HCT116 (cell line): ENCODE data around the gene CPEB3. TPM values are rescaled to one million over a fixed set of nuclear protein-coding genes. Genes with fewer than 3 reads are reported as not detected.
"Not testable (repeated sequence)": the region's sequence is repeated elsewhere in the genome, so short reads cannot be mapped to it uniquely, and the experiment has no call there.

Experiments used
- ATAC-seq: fragments of 200-7000 bp; cut with Tn5 transposase; 2 replicates; pipeline ENCODE4 v1.9.1; 2020; ENCODE audit warnings: mild to moderate bottlenecking, moderate library complexity
- BruUV-seq: library from RNA; stranded (reverse); fragments of 400-500 nt; replicated peaks from 2 replicates; lab custom pipeline; 2021; lab: Mats Ljungman, UMichigan
- CTCF ChIA-PET: fragments of 300-600 bp; sonication (Branson Sonifier 250); formaldehyde crosslinking; loops from one replicate; lab custom pipeline; 2021; ENCODE audit warnings: antibody characterized with exemption; lab: Charles Lee
- POLR2A ChIA-PET: fragments of 300-600, 350-600 bp; sonication (Branson Sonifier 250); formaldehyde crosslinking; loops from one replicate; lab custom pipeline; 2021; ENCODE audit warnings: antibody characterized with exemption; lab: Charles Lee
- RAD21 ChIA-PET, 2 experiments: fragments of 300-600 bp; sonication (Branson Sonifier 250); formaldehyde crosslinking; loops; one replicate each; lab custom pipeline; 2023; ENCODE audit warnings: low total read pairs in 2 of 2; ENCODE audit not compliant: uncharacterized antibody in 2 of 2, unreplicated experiment in 2 of 2, low non-redundant PET in 1 of 2; lab: Charles Lee
- DNase-seq: peaks from one replicate; pipeline ENCODE4 v3.0.0-alpha.2; 2010; ENCODE audit warnings: low read depth, low spot score
- H2AFZ ChIP-seq: fragments of 200-600 bp; shearing (Covaris generic), sonication (generic); 2 replicates; pipeline ENCODE4 v1.6.1; 2017; ENCODE audit warnings: low read depth, mixed run types, mixed read lengths, antibody characterized with exemption, low read length; ENCODE audit not compliant: poor library complexity, severe bottlenecking
- H3K27ac ChIP-seq: 2 replicates; pipeline ENCODE4 v1.5.1; 2012; ENCODE audit warnings: low read depth, low read length
- H3K27me3 ChIP-seq: fragments of 200-600 bp; sonication (generic); 2 replicates; pipeline ENCODE4 v1.6.1; 2016; ENCODE audit warnings: mixed run types, low read length, mixed read lengths; ENCODE audit not compliant: insufficient read depth
- H3K36me3 ChIP-seq, 2 experiments: fragments of 200-500 bp in 1 of 2; fragments of 200-600 bp in 1 of 2; sonication (Bioruptor generic) in 1 of 2; sonication (generic) in 1 of 2; 2 replicates each; pipeline versions ENCODE4 v1.5.1 to v1.6.1; 2014 to 2016; ENCODE audit warnings: low read length in 2 of 2, inconsistent platforms in 1 of 2, mixed read lengths in 1 of 2, mixed run types in 1 of 2; ENCODE audit not compliant: insufficient read depth in 2 of 2, control insufficient read depth in 1 of 2
- H3K4me1 ChIP-seq, 2 experiments: fragments of 200-600 bp in 1 of 2; sonication (generic) in 1 of 2; 2 replicates each; pipeline versions ENCODE4 v1.5.1 to v1.6.1; 2012 to 2017; ENCODE audit warnings: low read length in 2 of 2, inconsistent platforms in 1 of 2, mild to moderate bottlenecking in 1 of 2, mixed read lengths in 1 of 2, mixed run types in 1 of 2, moderate library complexity in 1 of 2; ENCODE audit not compliant: insufficient read depth in 2 of 2, control insufficient read depth in 1 of 2
- H3K4me2 ChIP-seq: fragments of 200-600 bp; sonication (generic); 2 replicates; pipeline ENCODE4 v1.6.1; 2017; ENCODE audit warnings: mixed run types, low read length, mixed read lengths
- H3K4me3 ChIP-seq, 2 experiments: fragments of 200-600 bp in 1 of 2; sonication (generic) in 1 of 2; replicated peaks in 1 of 2; 2 replicates each; pipeline ENCODE4 v1.5.1; 2011 to 2016; ENCODE audit warnings: low read length in 2 of 2, control low read depth in 1 of 2, low read depth in 1 of 2, mild to moderate bottlenecking in 1 of 2, mixed read lengths in 1 of 2, mixed run types in 1 of 2
- H3K79me2 ChIP-seq: fragments of 200-600 bp; sonication (generic); 2 replicates; pipeline ENCODE4 v1.6.1; 2017; ENCODE audit warnings: mild to moderate bottlenecking, mixed run types, low read length, moderate library complexity, mixed read lengths; ENCODE audit not compliant: insufficient read depth
- H3K9ac ChIP-seq: fragments of 200-600 bp; sonication (generic); 2 replicates; pipeline ENCODE4 v1.6.1; 2016; ENCODE audit warnings: low read length, mixed read lengths
- H3K9me2 ChIP-seq: fragments of 200-600 bp; sonication (generic), shearing (Covaris generic); 2 replicates; pipeline ENCODE4 v1.6.1; 2017; ENCODE audit warnings: mixed run types, mild to moderate bottlenecking, moderate library complexity; ENCODE audit not compliant: insufficient read depth
- H3K9me3 ChIP-seq, 2 experiments: fragments of 200-500 bp in 1 of 2; fragments of 200-600 bp in 1 of 2; sonication (Bioruptor generic) in 1 of 2; sonication (generic) in 1 of 2; 2 replicates each; pipeline ENCODE4 v1.6.1; 2014 to 2017; ENCODE audit warnings: low read length in 2 of 2, mixed read lengths in 2 of 2, inconsistent platforms in 1 of 2, low read depth in 1 of 2, mild to moderate bottlenecking in 1 of 2, mixed run types in 1 of 2, moderate library complexity in 1 of 2; ENCODE audit not compliant: control insufficient read depth in 1 of 2, insufficient read depth in 1 of 2
- H4K20me1 ChIP-seq: fragments of 200-600 bp; sonication (generic), shearing (Covaris generic); 2 replicates; pipeline ENCODE4 v1.6.1; 2017; ENCODE audit warnings: mixed run types, mild to moderate bottlenecking, moderate library complexity; ENCODE audit not compliant: insufficient read depth
- EZH2phosphoT487 ChIP-seq: fragments of 200-600 bp; IDR thresholded peaks from 2 replicates; pipeline ENCODE4 v1.6.1; 2018; ENCODE audit warnings: antibody characterized with exemption, borderline replicate concordance
- FOSL1 ChIP-seq: IDR thresholded peaks from 2 replicates; pipeline ENCODE4 v1.6.1; 2012; ENCODE audit warnings: low read depth
- RAD21 ChIP-seq: IDR thresholded peaks from 2 replicates; pipeline ENCODE4 v1.6.1; 2012; ENCODE audit warnings: low read depth, mild to moderate bottlenecking
- intact Hi-C: fragments of 100-400 bp; cut with micrococcal nuclease; formaldehyde crosslinking; loops from 2 replicates; pipeline ENCODE4 v1.10.0; 2022
- total RNA-seq: library from RNA; stranded (reverse); gene quantifications from one replicate; pipeline ENCODE4 v1.2.1, GENCODE V29; 2021; ENCODE audit not compliant: unreplicated experiment
- TF ChIP-seq, protein P1 (sequence below): IDR thresholded peaks from 2 replicates; pipeline ENCODE4 v1.6.1; 2012

CPEB3 gene
- total RNA-seq, 1 experiment from 2014 or later: 3.0 TPM

DNA sequence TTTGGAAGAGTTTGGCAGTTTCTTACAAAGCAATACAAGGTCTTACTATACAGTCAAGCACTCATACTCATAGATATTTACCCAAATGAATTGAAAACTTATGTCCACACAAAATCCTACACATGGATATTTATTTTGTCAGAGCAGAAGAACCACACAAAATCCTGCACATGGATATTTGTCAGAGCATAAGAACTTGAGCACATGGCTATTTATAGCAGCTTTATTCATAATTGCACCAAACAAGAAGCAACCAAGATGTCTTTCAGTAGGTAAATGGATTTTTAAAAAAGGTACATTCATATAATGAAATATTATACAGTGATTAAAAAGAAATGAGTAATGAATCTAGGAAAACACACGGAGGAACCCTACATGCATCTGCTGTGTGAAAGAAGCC is 251.9 kb downstream of the CPEB3 start:
- TF ChIP-seq FOSL1: no peak
- TF ChIP-seq, protein P1, sequence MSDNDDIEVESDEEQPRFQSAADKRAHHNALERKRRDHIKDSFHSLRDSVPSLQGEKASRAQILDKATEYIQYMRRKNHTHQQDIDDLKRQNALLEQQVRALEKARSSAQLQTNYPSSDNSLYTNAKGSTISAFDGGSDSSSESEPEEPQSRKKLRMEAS: no peak
- TF ChIP-seq EZH2phosphoT487: no peak
- TF ChIP-seq RAD21: no peak
- intact Hi-C loops: no loop called here

GRCh38 chr10:92033070-92033469 is 257.8 kb downstream of the CPEB3 start:
- CTCF ChIA-PET, H3K27me3 ChIP-seq, BruUV-seq, H3K27ac ChIP-seq, H3K9me2 ChIP-seq, H3K4me2 ChIP-seq, DNase-seq, RAD21 ChIA-PET, H3K9ac ChIP-seq, ATAC-seq, H3K79me2 ChIP-seq, H3K4me1 ChIP-seq, intact Hi-C loops, H3K9me3 ChIP-seq, POLR2A ChIA-PET, H3K4me3 ChIP-seq, H4K20me1 ChIP-seq, H2AFZ ChIP-seq: not testable (repeated sequence)
- H3K36me3 ChIP-seq: peaks cover 14 to 19% of the 10 kb centered on the region in 2 experiments

More for the DNA sequence above, 251.9 kb downstream of the CPEB3 start:
- no peaks in the 10 kb centered on the region for H3K27me3 ChIP-seq
- H3K27ac ChIP-seq: no peak overlapping the region
- ChIA-PET POLR2A (no interaction called here), CTCF (no interaction called here), RAD21 (no interaction called here)
- H2AFZ ChIP-seq: no peak overlapping the region
- BruUV-seq: no TSS peak
- H3K4me3 ChIP-seq: no peak overlapping the region
- no peaks in the 10 kb centered on the region for H4K20me1 ChIP-seq
- no peaks in the 10 kb centered on the region for H3K79me2 ChIP-seq
- no peak overlapping the region for H3K4me2 ChIP-seq
- no peaks in the 10 kb centered on the region for H3K9me3 ChIP-seq
- H3K4me1 ChIP-seq: no peaks in the 10 kb centered on the region
- ATAC-seq: no peak
- no peak for DNase-seq
- H3K36me3 ChIP-seq: peaks cover 0 to 5% of the 10 kb centered on the region in 2 experiments; a peak in 1 of 4 replicates
- no peak overlapping the region for H3K9ac ChIP-seq
- no peaks in the 10 kb centered on the region for H3K9me2 ChIP-seq
